Measurements from ENCODE around the gene CLEC10A.
"Not testable (repeated sequence)": the region's sequence is repeated elsewhere in the genome, so short reads cannot be mapped to it uniquely, and the experiment has no call there.

The CLEC10A gene

DNA sequence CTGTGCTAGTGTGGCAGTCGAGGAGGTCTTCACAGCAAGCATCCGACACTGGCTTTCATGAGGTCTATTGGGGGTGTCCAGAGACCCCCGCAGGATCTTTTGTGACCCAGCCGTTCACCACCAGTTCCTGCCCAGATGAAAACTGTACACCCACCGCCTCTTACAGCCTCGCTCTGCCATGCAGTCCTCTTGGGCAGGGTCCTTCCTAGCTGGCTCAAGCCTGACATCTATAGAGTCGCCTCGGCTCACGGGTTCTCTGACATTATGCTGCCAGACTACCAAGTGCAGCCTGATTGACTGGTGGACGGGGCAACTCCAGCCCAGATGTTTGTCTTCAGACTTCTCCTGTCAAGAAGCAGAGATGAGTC lies 14.6 kb upstream of the CLEC10A start:
- Histone ChIP-seq H2AK5ac (ENCODE audit: low read length) (no peak overlapping the region), H3K18ac (ENCODE audit: low read length) (no peak overlapping the region), H3K79me1 (ENCODE audit: low read length) (no peaks in the 10 kb centered on the region), H3K27ac (ENCODE audit: low read depth, low read length) (no peak overlapping the region), H3K79me2 (ENCODE audit: control insufficient read depth, insufficient read depth, low read length, poor library complexity) (no peaks in the 10 kb centered on the region), H3K14ac (ENCODE audit: low read length) (no peak overlapping the region), H2BK5ac (ENCODE audit: low read depth, low read length, poor library complexity) (no peak overlapping the region), H3K23ac (ENCODE audit: low read length) (no peak overlapping the region), H2BK120ac (ENCODE audit: insufficient read depth, low read length, poor library complexity) (no peak overlapping the region), H3K4me2 (ENCODE audit: low read length) (no peak overlapping the region), H4K12ac (ENCODE audit: low read depth, low read length) (no peak overlapping the region), H3K36me3 (ENCODE audit: control insufficient read depth in 1 of 2, insufficient read depth in 2 of 2, low read length in 2 of 2) (no peaks in the 10 kb centered on the region), H2BK12ac (ENCODE audit: low read length) (no peak overlapping the region), H4K8ac (ENCODE audit: low read depth, low read length) (no peak overlapping the region), H3K4me3 (ENCODE audit: low read depth, low read length) (no peak overlapping the region), H4K91ac (ENCODE audit: low read depth, low read length) (no peak overlapping the region), H3K4me1 (ENCODE audit: control insufficient read depth in 1 of 2, insufficient read depth in 2 of 2, low read length in 2 of 2) (no peaks in the 10 kb centered on the region), H2AFZ (ENCODE audit: insufficient read depth, low read length, poor library complexity) (no peak overlapping the region), H3K4ac (ENCODE audit: low read depth, low read length) (no peak overlapping the region), H3K9me3 (ENCODE audit: insufficient read depth, low read depth, low read length) (no peaks in the 10 kb centered on the region), H3K9ac (ENCODE audit: low read length) (no peak overlapping the region), H3K27me3 (ENCODE audit: insufficient read depth, low read length) (no peaks in the 10 kb centered on the region)
- WGBS (ENCODE audit: extremely low coverage, insufficient coverage, insufficient read length) = no CpG with 5 or more reads among the region's 10 CpGs
- no peak for DNase-seq

GRCh38 chr17:7091311-7092005 lies 11.4 kb upstream of the CLEC10A start:
- H3K9ac ChIP-seq (ENCODE audit: low read length); DNase-seq: not testable (repeated sequence)
- WGBS (ENCODE audit: extremely low coverage, insufficient coverage, insufficient read length) = no CpG with 5 or more reads among the region's 28 CpGs

GRCh38 chr17:7089570-7089969 lies 9.5 kb upstream of the CLEC10A start:
- H2AFZ ChIP-seq (ENCODE audit: insufficient read depth, low read length, poor library complexity); H3K9me3 ChIP-seq (ENCODE audit: insufficient read depth, low read depth, low read length); H3K4ac ChIP-seq (ENCODE audit: low read depth, low read length); H3K23ac ChIP-seq (ENCODE audit: low read length); H3K18ac ChIP-seq (ENCODE audit: low read length); H3K14ac ChIP-seq (ENCODE audit: low read length); H4K12ac ChIP-seq (ENCODE audit: low read depth, low read length); H3K4me1 ChIP-seq (ENCODE audit: control insufficient read depth in 1 of 2, insufficient read depth in 2 of 2, low read length in 2 of 2); H2AK5ac ChIP-seq (ENCODE audit: low read length); H3K79me1 ChIP-seq (ENCODE audit: low read length); H3K36me3 ChIP-seq (ENCODE audit: control insufficient read depth in 1 of 2, insufficient read depth in 2 of 2, low read length in 2 of 2); H3K4me3 ChIP-seq (ENCODE audit: low read depth, low read length); H2BK5ac ChIP-seq (ENCODE audit: low read depth, low read length, poor library complexity); DNase-seq; H3K9ac ChIP-seq (ENCODE audit: low read length); H2BK12ac ChIP-seq (ENCODE audit: low read length); H3K79me2 ChIP-seq (ENCODE audit: control insufficient read depth, insufficient read depth, low read length, poor library complexity); H4K8ac ChIP-seq (ENCODE audit: low read depth, low read length); H3K27ac ChIP-seq (ENCODE audit: low read depth, low read length); H3K4me2 ChIP-seq (ENCODE audit: low read length); H3K27me3 ChIP-seq (ENCODE audit: insufficient read depth, low read length); H2BK120ac ChIP-seq (ENCODE audit: insufficient read depth, low read length, poor library complexity); H4K91ac ChIP-seq (ENCODE audit: low read depth, low read length): not testable (repeated sequence)
- no CpG with 5 or more reads among the region's 6 CpGs for whole genome bisulfite sequencing (ENCODE audit: extremely low coverage, insufficient coverage, insufficient read length)

More at GRCh38 chr17:7091311-7092005, 11.4 kb upstream of the CLEC10A start:
- H3K79me1 ChIP-seq (ENCODE audit: low read length); H3K36me3 ChIP-seq (ENCODE audit: control insufficient read depth in 1 of 2, insufficient read depth in 2 of 2, low read length in 2 of 2); H2AFZ ChIP-seq (ENCODE audit: insufficient read depth, low read length, poor library complexity); H2AK5ac ChIP-seq (ENCODE audit: low read length); H3K4ac ChIP-seq (ENCODE audit: low read depth, low read length); H3K4me1 ChIP-seq (ENCODE audit: control insufficient read depth in 1 of 2, insufficient read depth in 2 of 2, low read length in 2 of 2); H2BK5ac ChIP-seq (ENCODE audit: low read depth, low read length, poor library complexity); H4K91ac ChIP-seq (ENCODE audit: low read depth, low read length); H4K8ac ChIP-seq (ENCODE audit: low read depth, low read length); H2BK120ac ChIP-seq (ENCODE audit: insufficient read depth, low read length, poor library complexity); H3K79me2 ChIP-seq (ENCODE audit: control insufficient read depth, insufficient read depth, low read length, poor library complexity); H3K14ac ChIP-seq (ENCODE audit: low read length); H2BK12ac ChIP-seq (ENCODE audit: low read length); H3K9me3 ChIP-seq (ENCODE audit: insufficient read depth, low read depth, low read length); H3K27ac ChIP-seq (ENCODE audit: low read depth, low read length); H3K4me2 ChIP-seq (ENCODE audit: low read length); H3K27me3 ChIP-seq (ENCODE audit: insufficient read depth, low read length); H3K18ac ChIP-seq (ENCODE audit: low read length); H3K4me3 ChIP-seq (ENCODE audit: low read depth, low read length); H4K12ac ChIP-seq (ENCODE audit: low read depth, low read length); H3K23ac ChIP-seq (ENCODE audit: low read length): not testable (repeated sequence)

DNA sequence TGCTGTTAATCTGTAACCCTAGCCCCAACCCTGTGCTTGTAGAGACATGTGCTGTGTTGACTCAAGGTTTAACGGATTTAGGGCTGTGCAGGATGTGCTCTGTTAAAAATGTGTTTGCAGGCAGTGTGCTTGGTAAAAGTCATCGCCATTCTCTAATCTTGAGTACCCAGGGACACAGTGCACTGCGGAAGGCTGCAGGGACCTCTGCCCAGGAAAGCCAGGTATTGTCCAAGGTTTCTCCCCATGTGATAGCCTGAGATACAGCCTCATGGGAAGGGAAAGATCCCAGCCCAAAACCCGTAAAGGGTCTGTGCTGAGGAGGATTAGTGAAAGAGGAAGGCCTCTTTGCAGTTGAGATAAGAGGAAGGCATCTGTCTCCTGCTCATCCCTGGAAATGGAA lies 8.4 kb upstream of the CLEC10A start:
- not testable (repeated sequence) for H4K8ac ChIP-seq (ENCODE audit: low read depth, low read length); H2BK12ac ChIP-seq (ENCODE audit: low read length); H2BK120ac ChIP-seq (ENCODE audit: insufficient read depth, low read length, poor library complexity); H3K79me1 ChIP-seq (ENCODE audit: low read length); H3K4me1 ChIP-seq (ENCODE audit: control insufficient read depth in 1 of 2, insufficient read depth in 2 of 2, low read length in 2 of 2); H3K27ac ChIP-seq (ENCODE audit: low read depth, low read length); H3K9ac ChIP-seq (ENCODE audit: low read length); H3K18ac ChIP-seq (ENCODE audit: low read length); H3K14ac ChIP-seq (ENCODE audit: low read length); H4K12ac ChIP-seq (ENCODE audit: low read depth, low read length); H4K91ac ChIP-seq (ENCODE audit: low read depth, low read length); H3K79me2 ChIP-seq (ENCODE audit: control insufficient read depth, insufficient read depth, low read length, poor library complexity); H3K4me3 ChIP-seq (ENCODE audit: low read depth, low read length); H3K27me3 ChIP-seq (ENCODE audit: insufficient read depth, low read length); H2AK5ac ChIP-seq (ENCODE audit: low read length); H2BK5ac ChIP-seq (ENCODE audit: low read depth, low read length, poor library complexity); H3K23ac ChIP-seq (ENCODE audit: low read length); H3K36me3 ChIP-seq (ENCODE audit: control insufficient read depth in 1 of 2, insufficient read depth in 2 of 2, low read length in 2 of 2); DNase-seq; H3K4me2 ChIP-seq (ENCODE audit: low read length); H3K9me3 ChIP-seq (ENCODE audit: insufficient read depth, low read depth, low read length); H2AFZ ChIP-seq (ENCODE audit: insufficient read depth, low read length, poor library complexity); H3K4ac ChIP-seq (ENCODE audit: low read depth, low read length)
- WGBS (ENCODE audit: extremely low coverage, insufficient coverage, insufficient read length) = no CpG with 5 or more reads among the region's 4 CpGs
